HG03175 (cell line): ENCODE data around the gene CFAP20DC.
"Not testable (repeated sequence)": the region's sequence is repeated elsewhere in the genome, so short reads cannot be mapped to it uniquely, and the experiment has no call there.

ENCODE experiments used
- ATAC-seq: cut with Tn5 transposase; IDR thresholded peaks from one replicate; pipeline ENCODE4 v1.9.1; 2021; ENCODE audit warnings: mild to moderate bottlenecking, moderate library complexity; ENCODE audit not compliant: unreplicated experiment

Gene CFAP20DC

DNA sequence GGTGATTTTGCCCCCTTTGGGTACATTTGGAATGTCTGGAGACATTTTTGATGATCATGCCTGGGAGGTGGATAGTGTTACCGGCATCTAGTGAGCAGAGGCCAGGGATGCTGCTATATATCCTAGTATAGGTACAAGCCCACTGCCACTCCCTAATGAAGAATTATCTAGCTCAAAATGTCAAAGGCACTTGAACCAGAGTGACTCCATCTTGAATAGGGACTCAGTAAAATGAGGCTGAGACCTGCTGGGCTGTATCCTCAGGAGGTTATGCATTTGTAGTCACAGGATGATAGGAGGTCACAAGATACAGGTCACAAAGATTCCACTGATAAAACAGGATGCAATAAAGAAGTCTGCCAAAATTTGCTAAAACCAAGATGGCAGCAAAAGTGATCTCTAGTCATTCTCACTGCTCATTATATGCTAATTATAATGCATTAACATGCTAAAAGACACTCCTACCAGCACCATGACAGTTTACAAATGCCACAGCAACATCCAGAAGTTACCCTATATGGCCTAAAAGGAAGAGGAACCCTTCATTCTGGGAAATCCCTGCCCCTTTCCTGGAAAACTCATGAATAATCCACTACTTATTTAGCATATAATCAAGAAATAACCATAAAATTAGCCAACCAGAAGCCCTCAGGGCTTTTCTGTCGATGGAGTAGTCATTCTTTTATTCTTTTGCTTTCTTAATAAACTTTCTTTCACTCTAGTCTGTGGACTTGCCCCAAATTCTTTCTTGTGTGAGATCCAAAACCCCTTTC is 343.2 kb downstream of the CFAP20DC start:
- no peak for ATAC-seq

DNA sequence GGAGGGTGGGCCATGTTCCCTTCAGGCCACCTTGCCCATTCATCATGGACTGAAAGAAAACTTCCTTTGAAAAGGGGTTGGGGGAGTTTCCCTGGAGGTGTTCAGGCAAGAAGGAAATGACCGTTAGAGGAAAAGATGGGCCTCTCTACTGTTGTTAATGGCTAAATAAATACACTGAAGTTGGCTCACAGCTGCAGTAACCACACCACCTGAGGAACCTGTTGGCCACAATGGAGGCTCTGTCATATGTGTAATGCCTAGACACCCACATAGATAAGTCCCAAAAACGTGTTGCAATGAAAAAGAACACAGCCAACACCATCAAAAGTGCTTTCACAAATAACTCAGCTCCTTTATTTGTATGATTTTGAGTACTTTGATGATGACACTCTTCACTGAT is 345.1 kb downstream of the CFAP20DC start:
- ATAC-seq = peak; percentile 58

DNA sequence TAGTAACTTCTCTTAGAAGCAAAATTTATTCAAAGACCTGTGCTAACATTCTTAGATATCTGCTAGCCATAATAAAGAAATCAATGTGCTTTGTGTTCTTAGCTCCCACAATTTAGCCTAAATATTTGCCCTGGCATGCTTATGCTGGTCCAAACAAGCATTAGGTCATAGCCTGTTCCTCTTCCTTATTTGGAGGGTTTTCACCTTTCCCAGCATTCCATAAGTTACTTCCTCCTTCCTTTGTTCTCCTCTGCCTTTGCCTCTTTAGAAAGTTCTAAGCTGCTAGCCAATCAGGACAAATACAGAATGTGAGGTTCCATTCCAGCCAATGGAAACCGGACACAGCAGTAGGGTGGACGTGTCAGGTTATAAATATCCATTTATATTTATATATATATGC is 345.5 kb downstream of the CFAP20DC start:
- not testable (repeated sequence) for ATAC-seq

DNA sequence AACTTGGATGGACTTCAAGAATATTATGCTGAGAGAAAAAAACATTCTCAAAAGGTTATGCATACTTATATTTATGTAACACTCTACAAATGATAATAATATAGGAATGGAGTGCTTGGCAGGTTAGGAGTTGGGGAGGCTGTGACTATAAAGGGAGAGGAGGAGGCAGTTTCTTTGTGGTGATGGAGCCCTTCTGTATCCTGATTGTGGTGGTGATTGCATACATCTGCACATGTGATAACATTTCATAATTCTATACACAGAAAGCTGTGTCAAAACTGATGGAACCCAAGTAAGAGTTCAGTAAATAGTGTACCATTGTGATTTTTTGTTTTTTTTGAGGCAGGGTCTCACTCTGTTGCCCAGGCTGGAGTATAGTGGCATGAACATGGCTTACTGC is 351.6 kb downstream of the CFAP20DC start:
- ATAC-seq = no peak

GRCh38 chr3:58697561-58697960 is 352.3 kb downstream of the CFAP20DC start:
- peak; percentile 73 for ATAC-seq

- not testable (repeated sequence) for ATAC-seq
Observed at GRCh38 chr3:58696813-58697212, 353.0 kb downstream of the CFAP20DC start.

GRCh38 chr3:58696093-58696492 is 353.7 kb downstream of the CFAP20DC start:
- no peak for ATAC-seq

- not testable (repeated sequence) for ATAC-seq
Observed at GRCh38 chr3:58695284-58695683, 354.5 kb downstream of the CFAP20DC start.

DNA sequence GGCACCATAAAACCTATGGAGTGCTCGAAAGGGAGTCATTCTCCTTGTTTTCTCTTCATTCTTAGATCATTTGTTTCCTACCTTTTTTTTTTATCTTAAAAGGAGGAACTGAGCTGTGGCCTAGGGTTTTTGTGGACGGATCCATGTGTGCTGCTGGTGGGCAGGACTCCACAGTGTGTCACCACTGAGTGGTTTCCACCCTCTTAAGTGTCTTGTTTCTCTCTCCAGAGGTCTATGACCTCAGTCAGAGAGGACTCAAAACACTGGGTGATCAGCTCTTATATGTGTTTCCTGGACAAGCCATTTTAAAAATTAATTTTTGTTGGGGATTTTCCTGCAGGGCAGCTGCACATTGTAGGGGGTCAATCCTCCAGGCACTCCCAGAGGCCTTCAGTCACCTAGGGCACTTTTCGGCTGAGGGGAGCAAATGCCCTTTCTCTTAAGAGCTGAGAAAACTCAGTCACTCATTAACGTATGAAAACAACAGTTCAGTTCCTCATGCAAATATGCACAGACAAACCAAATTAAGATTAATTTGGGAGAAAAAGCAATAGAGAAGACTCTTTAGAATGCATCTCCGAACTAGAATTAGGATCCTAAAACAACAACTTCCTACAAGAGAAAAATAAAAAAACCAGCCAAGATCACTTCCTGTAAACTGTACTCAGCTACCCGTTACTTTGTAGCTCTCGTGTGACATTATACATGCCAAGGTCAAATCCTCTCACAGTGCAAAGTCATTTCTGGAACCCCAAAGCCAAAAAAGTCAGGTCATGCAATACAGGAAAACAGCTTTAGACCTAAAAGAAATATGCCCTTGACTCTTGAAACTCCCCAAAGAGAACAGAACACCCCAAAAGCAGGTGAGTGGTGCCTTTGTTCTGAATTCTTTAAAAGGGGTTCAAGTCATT is 355.6 kb downstream of the CFAP20DC start:
- peak; percentile 60 for ATAC-seq

- ATAC-seq = no peak
Observed at GRCh38 chr3:58692484-58692883, 357.3 kb downstream of the CFAP20DC start.
